NCI-H226 (cell line): Measurements from ENCODE around the gene PEX14.

Experiments
- DNase-seq: peaks from one replicate; pipeline ENCODE4 v3.0.0-alpha.2; 2015

The PEX14 gene

DNA sequence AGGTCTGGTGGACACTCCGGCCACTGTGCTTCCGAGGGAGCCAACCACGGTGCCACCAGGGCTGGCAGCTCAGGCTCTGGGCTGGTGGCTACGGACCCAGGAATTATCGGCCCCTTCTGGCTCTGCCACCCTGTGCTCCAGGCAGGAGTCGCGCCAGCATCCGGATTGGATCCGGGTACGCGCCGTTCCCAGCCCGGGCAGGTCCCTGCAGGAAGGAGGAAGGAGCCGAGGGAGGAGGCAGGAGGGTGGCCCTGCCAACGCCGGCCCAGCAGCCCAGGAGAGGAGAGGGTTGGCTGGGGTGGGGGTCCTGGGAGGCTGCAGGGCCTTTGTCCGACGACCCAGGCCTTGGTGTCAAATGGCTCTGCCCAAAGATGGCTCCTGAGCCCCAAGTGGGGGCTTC is 161.2 kb downstream of the PEX14 start:
- DNase-seq = no peak

DNA sequence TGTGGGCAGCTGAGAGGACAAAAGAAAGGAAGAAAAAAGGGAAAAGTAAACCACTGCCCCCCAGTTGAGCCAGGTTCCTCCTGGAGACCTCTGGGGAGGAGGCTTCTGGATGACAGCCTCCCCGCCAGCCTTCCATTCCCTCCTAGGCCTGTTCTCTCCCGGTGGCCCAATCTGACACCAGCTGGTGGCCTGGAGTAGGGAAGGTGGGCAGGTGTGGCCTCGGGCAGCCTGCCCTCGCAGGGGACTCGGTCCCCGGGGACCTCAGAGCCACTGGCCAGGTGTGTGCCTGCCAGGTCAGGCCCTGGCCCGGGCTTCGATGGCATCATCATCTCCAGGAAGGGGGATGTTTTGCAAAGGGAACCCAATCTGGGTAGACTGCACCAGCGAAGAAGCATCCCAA is 162.7 kb downstream of the PEX14 start:
- DNase-seq = no peak

DNA sequence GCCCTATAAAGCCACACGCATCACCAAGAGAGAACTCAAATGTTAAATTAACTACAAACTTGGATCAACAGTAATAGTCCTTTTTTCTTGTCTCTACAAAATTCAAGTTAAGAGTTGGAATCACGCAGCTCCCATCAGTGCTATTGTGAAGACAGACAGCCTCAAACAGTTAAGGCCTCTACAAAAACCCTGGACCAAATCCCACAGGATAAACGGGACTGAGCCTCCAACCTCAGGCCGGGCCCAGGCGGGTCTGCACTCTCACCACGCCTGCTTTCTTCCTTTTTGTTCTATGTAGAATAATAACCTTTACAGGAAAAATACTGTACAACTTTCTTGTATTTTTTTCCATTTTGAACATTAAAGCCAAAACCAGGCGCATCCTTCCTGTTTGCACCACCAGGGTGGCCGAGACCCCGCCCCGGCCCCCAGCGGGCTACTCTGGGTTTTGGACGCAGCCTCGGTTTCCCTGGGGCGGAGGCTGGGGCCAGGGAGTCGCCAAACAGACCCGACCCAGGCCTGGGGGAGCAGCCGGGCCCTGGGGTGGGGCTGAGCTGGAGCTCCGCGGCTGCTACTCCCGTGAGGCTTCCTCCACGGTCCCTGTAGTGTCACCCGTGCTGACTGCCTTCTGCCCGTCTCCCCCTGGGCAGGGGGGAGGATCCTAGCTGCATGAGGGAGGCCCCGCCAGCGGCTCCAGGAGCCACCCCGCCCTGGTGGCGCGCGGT is 163.2 kb downstream of the PEX14 start:
- no peak for DNase-seq

DNA sequence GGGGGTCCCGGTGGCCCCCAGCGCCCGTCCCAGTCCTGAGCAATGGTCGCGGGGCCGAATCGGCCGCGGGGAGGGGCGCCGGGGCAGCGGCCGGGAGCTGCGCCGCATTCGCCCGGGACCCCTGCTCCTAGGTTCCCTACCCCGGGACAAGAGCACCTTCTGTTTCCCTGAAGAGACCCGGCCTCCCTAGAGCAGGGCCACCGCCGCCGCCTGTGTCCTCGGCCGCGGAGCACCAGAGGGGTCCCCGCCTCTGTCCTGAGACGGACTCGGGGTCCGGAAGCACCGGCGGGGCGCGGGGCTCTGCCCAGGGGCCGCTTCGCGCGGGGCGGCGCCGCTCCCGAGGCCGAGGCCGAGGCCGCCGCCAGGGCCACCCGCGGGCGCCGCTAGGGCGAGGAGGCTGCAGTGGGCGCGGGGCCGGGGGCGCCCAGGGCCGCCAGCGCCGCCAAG is 163.8 kb downstream of the PEX14 start:
- DNase-seq = no peak

DNA sequence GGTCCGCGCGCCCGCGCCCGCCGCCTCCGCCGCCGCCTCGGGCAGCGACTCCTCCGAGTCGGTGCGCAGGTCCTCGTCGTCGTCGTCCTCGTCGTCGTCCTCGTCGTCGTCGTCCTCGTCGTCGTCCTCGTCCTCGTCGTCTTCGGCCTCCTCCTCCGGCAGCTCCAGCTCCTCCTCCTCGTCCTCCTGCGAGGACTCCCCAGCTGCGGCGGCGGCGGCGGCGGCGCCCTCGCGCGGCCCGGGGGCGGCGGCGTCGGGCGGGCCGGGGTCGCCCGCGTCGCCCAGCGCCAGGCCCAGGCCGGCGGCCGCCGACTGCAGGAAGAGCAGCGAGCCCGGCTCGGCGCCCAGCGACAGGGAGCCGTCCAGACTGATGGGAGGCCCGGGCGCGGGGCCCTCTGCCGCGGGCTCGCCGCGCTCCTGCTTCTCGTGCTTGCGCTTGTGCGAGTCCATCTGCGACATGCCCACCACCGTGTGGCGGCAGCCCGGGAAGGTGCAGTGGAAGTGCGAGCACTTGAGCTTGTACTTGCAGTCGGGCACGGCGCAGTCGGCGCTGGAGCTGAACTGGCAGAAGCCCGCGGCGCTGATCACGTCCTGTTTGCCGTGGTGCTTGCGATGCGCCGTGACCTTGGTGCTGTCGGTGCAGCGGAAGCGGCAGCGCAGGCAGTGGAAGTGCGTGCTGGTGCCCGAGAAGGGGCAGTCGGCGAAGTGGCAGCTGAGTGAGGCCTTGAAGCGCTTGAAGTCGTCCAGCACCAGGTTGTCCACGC is 164.4 kb downstream of the PEX14 start:
- DNase-seq = no peak

DNA sequence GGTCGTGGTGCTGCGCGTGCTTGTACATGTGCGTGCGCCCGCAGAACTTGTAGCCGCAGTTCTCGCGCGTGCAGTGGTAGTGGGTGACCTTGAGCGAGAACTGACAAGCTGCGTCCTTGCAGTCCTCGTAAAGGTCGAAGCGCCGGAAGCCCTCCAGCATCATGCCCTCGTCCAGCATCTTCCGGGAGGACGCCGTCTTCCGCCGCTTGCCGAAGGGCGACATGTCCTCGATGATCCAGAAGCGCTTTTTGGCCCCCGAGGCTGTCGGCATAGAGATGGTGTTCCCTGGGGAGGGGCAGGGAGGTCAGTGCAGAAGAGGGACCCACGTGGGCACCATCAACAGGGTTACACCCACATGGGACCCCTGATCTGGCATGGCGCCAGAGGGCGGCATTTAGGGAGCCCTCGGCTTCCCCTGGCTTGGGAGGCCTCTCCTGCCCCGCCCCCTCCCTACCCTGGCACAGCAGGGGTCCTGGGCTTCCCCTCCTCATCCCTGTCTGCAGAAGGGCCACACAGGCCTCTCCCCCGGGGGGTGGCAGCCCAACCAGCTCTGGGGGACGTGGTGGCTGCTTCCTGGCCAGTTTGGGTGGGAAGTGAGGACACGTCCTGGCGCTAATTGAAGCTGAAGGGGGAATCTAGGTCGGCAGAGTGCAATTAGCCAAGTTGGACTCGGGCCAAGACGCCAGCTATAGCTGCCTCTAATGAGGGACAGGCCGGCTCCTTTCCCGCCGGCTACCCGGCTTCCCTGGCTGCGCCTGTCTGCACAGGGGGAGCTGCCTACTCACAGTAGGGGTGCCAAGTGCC is 165.2 kb downstream of the PEX14 start:
- DNase-seq = no peak

DNA sequence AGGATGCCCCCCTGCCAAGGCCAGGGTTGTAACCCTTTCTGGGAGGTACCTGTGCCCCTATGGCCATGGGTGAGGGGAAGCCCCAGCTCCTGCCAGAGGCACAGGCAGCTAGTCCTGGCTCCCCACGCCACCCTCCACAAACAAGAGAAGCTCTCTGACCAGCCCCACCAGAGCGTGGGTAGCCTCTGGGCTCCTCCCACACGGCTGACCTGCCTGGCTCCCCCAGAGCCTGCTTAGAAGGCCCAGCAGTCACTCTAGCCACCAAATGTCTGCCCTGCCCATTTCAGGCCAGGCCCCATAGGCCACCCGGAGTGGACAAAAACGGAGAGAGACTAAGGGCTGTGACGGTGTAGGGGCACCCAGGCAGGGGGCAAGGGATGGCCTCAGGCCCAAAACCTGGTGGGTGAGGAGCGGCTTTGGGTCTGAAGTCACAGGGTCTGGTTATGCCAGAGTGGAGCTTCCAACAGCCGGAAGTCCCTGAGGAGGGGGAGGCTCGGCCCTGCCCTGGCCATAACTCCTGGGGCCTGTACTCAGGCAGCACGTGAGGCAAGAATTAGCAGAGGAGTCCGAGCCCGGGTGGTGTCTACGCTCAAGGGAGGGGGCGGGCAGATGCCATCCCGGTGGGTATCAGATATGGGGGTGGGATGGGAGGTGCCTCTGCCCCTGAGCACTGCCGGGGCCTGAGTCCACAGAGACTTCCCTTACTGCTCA is 166.2 kb downstream of the PEX14 start:
- no peak for DNase-seq

DNA sequence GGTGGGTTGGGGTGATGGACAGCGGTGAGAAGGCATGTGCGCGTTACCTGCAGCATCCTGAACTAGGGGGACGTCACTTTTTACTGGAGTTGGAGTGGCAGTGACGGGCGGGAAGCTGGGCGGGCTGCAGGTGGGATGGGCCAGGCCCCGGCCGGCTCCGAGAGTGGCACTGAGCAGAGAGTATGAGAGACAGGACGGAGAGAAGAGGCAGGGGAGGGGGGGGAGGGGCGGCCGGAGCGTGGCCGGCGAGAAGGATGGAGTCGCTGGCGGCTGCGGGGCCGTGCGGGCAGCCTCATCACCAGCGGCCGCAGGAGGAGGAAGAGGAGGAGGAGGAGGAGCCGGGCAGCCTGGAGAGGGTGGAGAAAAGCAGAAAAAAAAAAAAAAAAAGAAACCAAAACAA is 167.2 kb downstream of the PEX14 start:
- no peak for DNase-seq

DNA sequence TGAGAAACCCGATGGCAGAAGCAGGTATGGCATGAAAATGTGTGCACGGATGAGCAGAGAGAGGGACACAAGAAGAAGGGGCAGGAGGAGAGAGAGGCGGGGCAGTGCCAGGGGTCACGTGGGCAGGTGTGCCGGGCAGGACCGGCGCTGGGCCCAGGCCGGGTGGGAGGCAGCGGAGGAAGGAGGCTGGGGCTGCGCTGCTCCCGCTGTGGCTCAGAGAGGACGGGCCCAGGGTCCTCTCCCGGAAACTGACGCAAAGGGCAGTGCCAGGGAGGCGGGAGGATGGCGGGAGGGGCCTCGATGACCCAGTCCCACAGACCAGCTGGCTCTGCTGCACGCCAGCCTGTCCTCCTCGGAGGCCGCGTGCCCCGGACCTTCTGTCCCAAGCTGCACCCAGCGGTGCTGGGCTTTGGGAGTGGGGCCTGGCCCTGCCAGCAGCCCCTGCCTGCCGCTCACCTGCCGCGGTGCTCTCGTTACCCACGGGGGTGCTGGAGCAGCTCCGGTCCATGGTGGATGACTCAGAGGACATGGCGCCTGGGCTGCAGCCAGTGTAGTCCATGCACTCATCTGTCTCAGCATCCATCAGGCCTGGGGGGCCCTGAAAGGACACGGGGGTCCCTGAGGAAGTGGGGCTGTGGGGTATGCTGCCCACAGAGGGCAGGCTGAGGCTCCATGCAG is 167.8 kb downstream of the PEX14 start:
- no peak for DNase-seq

DNA sequence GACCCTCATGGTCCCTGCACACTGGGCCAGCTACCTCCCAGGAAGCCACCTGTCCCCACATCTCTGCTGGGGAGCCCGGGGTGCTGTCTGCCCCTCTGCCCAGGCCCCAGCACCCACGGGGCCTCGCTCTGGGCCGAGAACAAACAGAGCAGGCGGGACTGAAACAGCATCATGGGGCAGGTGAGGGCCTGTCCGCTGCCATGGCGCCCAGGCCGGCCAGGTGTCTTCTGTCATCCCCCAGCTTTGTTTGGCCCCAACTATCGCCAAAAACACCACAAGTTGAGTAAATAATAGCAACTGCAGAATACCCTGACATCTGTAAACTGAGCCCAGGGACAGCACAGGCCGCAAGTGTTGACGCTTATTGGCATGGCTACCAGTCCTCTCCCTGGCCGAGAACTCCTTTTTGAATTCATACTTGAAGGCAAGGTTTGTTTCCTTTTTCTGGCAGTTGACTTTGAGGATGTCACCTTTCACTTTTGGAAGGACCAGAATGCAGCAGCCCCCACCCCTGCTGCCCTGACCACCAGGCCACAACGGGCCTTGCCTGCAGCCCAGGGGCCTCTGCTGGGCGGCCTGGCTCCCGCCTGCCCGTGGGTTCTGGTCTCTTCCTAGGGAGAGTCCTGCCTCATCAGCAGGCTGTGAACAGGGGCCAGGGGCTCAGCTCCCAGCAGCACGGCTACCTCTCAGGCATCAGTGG is 169.0 kb downstream of the PEX14 start:
- no peak for DNase-seq

DNA sequence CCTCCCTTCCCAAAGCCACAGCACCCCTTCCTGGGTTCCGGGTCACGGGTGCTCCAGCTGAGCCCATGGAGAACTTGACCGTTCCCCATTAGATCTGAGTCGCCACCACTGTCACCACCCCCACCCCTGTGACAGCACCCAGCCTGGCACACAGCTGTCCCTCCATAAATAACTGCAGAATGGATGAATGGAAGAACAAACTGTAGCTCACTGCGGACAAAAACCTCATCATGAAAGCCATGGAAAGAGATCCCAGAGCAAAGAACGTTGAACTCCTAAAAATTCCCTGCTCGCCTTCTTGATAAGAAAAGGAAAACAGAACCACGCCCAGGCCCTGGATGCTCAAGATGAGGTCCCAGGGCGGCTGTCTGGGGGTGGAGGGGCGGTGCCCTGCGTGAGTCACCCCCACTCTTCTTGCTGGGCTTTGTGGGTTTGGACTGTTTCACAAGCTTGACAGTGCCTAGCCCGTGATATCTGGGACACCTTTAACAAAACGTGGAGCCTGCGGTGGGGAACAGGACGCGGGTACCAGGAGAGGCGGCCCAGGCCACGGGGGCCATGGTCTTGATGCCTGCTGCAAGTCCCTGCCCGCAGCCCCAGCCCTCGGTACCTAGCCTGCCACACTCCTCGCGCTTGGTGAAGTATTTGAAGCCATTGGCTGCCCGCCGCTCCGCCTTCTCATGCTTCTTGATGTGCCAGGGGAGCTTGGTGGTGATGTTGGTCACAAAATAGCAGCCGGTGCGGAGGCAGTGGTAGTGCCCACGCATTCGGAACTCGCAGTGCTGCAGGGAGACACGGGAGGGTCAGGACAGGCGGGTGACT is 169.8 kb downstream of the PEX14 start:
- peak; percentile 55 for DNase-seq

DNA sequence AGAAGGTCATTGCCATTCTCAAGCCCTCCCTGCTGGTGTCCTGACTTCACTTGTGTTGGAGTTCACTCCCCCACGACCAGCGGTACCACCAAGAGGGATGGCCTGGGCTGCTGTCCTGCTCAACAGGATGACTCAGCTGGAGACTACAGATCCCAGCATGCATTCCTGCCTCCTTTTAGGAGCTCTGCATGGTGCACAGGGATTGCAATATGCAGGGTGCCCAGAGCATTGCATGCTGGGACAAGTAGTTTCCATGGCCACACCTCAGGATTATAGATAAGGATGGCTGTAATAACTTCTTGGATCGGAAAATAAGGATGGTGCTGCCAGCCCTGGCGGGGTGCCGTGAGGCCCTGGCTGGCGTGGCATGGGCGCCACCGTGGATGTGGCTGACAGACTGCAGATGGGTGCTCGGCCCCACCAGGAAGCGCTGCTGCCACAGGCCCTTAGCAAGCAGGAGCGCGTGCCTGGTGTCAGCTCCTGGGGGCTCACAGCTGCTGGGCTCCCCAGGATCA is 171.7 kb downstream of the PEX14 start:
- DNase-seq = peak; percentile 68

DNA sequence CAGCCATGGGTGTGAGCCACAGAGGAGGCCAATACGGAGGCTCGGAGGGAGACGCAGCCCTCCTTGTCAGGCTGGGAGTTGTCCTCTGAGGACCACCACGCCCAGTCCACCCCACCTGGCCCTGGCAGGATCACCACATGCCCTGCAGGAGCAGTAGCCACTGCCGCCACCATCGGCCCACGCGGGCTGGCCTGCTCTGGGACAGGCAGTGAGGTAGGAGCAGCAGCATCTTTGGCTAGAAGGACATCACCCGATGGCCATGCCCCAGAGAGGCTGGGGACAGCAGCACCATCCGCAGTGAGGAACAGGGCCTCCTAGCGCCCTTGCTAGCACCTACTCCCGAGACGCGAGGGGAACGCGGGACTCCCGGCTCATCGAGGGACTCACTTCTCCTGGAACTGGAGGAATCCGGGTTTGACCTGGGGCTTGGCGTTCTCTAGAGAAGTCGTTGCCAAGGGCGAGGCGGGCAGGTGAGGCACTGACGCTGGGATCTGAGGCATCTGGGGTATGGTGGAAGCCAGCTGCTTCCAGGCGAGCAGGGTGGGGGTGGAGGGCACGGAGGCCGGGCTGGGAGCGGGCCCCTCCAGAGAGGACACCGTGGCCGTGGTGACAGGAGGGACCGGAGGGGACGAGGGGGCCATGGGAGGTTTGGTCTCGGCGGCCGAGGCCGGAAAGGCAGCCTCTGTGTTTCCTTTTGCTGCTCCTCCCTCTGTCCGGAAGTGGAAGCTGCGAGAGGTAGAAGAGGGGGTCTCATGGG is 172.8 kb downstream of the PEX14 start:
- DNase-seq = no peak

DNA sequence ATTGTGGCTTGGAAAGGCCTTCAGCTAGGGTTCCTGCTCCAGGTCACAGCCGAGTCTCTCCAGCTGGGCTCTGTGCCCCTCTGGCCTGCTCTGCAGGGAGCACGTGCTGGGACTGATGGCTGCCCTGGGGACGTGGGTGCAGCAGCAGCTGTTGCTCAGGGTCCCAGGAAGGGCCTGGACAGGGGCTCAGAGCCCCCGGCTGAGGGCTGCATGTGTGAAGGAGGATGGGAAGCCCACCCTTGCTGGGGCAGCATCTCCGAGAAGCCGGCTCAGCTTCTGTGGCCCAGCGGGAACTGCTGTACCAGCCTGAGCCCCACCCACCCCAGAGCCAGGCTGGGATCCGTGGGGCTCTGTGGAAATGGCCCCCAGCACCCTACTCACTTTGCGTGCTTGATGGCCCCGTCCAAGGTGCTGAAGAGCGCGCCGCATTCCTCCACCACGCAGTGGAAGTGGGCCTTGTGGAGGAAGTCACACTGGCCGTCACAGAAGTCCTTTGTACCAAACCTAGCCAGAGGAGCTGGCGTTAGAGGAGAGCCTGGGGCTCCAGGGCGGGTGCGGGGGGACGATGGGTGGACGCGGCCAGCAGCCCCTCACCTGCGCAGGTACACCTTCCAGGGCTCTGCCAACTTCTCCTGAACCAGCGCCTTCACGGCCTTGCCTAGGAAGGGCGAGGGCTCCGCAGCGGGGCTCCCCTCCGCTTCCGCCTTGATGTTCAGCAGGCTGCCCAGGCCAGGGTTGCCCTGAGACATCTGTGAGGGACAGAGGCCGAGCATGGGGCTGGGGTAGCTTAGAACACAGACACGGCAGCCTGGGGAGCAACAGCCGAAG is 174.2 kb downstream of the PEX14 start:
- DNase-seq = no peak

DNA sequence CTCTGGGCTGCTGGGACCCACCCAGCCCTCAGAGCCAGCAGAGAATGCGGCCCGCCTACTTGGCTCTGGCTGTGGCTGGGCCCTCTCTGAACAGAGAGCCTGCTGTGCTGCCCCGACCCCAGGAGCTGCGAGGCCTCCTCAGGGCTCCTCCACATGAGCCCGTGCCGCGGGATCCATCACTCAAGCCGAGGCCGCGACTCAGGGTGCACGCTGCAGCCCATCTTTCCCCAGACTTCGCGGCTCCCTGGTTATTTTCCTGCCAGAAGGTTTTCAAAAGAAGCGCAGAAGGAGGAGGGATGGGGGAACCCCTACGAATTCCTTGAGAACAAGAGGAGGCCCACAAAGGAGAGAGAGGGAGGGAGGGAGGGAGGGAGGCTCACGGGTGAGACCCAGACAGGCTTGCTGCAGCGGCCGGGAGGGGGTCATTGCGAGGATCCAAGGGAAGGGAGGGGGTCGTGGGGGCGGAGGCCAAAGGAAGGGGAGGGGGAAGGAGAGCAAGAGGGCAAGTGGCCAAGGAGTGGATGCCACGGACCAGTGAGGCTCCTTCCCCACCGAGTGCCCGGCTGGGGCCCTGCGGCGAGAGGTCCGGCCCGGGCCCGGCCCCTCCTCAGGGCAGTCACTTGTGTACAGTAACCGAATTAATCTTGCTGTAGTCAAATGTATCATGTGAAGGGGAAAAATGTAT is 174.9 kb downstream of the PEX14 start:
- DNase-seq = no peak

DNA sequence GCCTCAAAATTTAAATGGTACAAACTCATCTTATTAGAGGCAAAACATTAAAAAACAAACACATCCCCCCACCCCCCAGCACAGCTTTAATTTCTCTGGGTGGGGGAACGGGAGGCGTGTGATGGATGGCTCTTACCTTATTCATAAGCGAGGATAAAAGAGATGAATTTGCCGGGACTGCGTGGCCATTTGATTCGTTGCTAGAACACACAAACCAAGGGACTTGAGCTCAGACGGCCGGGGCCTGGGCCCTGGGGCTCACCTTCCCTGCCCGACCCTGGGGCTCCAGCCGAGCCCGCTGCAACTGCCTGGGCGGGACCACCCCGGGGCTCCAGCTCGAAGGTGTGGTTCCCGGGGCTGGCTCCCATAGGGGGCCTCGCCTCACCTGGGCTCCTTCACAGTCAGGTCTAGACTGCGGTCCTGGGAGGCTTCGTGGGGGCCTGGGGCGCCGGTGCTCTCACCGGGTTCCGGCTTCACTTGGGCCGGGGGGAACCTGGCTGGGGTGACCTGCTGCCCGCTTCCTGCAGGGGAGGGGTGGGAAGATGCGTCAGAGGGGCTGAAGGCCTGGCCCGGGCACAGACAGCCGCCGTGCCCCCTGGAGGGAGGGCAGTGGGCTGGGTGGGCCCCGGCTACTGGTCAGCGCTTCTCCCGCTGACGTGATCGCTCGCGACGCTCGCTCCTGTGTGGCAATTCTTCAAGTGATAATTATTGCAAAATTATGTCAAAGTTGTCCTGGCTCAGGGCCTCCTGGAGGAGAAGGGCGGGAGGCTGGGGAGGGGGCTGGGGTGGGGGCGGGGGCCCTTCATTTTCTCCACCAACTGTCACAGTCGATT is 176.0 kb downstream of the PEX14 start:
- DNase-seq = no peak

DNA sequence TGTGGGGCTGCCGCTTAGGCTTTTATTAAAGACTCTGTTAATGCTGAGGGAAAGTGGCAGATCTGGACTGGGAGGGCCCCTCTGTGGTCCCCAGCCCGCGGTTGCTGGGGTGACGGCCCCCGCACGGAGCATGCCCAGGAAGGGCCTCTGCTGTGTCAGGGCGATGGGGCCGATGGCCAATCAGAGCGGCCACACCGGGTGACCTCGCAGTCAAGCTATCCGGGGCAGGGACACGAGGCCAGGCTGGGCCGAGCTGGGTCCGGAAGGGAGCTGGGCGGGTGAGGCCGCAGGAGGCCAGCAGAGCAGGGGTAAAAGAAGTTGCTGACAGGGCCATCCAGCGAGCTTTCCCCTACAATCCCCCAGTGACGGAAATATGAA is 176.6 kb downstream of the PEX14 start:
- peak; percentile 55 for DNase-seq
